Measurements from ENCODE around the gene PBX2.
"Not testable (repeated sequence)": the region's sequence is repeated elsewhere in the genome, so short reads cannot be mapped to it uniquely, and the experiment has no call there.

PBX2 gene

DNA sequence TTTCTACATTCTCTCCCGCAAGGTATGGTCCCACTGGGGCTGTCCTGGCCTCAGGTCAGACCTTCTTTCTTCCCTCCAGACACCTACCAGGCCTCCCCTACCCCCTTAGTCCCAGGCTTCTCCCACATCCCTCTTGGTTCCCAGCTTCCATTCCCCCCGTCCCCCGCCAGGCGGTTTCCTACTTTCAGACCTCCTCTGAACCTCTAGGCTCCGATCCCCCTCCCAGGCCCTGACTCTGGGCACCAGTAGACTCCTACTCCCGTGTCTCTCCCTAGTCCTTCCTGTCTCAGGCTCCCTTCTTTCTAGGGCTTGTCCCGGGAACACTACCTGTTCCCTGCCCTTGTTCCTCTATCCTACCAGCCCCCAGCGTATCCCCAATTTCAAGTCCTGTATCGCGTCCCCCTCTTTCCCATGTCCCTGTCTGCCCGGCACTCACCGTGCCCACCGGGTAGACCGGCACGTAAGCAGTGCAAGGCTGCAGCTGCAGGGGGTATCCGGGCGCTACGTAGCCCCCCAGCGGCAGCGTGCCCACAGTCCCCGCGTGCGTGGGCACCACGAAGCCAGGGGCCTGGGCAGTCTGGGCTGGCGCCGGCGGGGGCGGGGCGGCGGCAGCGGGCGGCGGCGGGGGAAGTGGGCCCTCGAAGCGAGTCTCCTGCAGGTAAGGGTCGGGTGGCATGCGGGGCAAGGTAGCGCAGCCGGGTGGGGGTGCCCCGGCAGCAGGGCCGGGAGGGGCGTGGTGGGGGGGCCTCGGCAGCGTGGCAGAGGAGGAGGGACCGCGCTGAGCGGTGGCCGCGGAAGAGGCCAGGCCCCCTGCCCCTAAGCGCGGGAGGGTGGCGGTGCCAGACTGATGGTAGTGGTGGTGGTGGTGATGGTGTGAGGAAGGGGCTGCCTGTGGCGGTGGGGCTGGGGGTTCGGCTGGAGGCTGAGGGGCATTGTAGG, 39.8 kb downstream of the PBX2 start:
- no peak for DNase-seq (ENCODE audit: low read depth in 2 of 2)

DNA sequence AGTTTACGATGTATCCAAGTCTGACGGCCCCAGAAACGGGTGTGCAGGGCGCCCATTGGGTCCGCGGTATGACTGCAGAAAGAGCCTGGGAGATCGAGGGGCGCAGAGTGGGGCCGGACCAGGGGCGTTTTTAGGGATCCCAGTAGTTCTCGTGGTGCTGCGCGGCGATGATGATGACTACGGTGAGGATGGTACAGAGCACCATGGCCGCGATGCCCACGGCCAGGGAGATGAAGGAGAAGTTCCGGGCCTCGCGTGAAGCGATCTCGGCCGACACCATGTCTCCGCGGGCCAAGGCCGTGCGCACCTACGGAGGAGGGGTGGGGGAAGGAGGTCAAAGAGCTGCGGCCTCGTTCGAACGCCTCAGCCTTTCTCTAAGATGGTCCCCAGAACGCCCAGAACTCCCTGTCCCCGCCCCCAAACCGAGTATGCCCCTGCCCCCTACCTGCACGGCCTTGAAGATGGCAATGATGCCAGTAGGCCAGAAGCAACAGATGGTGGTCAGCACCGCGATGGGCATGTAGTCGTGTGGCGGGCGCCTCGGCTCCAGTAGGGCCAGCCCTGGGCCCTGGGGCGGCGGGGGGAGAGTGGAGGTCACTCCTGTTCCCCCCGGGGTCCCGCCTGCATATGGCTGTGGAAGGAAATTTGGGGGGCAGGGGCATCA, 40.8 kb downstream of the PBX2 start:
- no peak for DNase-seq (ENCODE audit: low read depth in 2 of 2)

DNA sequence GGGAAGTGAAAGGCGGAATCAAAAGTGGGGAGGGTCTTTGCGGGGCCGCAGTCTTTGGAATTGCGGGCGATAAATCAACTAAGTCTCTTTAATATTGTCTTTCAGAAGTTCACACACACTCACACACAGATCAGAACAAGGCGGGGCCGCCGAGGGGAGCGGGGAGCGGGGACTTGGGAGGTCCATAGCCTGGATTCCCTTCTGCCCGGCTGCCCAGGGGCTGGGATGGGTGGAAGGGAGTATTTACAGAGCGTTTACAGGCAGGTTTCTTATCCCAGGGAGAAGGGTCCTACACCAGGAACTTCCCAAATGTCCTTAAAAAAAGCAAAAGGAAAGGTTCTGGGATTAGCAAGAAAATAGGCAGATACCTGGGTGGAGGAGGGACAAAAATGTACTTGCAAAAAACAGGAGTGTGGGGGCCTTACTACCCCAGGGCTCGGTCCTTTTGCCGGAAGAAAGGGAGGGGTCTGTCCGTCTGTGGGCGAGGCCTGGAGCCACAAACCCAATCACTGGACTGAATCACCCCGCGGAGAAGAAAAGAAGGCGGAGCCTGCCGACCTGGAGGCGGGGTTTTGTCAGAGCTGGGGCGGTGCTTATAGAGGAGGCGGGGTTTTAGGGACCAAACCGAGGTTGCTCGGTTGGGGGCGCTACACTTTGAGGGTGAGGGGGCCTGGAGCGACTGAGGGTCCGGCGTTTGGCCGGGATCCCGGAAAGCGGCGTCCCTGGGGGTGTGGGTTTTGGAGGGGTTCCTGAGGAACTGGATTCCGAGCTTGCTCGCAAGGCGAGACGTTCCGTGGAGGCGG, 41.5 kb downstream of the PBX2 start:
- no peak for DNase-seq (ENCODE audit: low read depth in 2 of 2)

DNA sequence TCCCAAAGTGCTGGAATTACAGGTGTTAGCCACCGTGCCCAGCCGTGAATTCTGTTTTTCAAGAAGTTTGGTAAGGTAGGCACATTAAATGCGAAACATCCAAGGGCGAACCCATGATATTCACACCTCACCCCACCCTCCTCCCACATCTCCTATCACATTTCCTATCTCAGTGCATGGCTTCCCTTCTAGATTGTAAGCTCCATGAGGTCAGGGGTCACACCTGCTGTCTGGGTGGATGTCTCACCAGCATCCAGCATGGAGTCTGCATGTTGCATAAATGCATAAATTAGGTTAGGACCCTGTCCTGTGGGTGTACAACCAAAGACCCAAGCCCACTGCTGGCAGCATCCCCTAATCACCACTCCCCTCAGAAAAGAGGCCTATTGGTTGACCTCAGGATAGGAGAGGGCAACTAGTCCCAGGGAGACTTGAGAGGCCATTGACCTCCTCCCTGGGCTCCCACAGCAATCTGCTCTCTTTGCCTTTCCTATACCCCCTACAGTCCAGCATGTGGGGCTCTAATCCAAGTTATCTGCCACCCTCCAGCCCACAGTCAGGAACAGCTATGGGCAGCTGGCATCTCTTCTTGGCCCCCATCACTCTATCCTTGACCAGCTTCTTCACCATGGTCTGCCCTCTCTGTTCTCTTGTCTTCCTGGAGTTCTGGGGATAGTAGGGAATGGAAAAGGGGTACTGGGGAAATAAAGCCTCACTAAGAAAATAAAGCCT, 42.4 kb downstream of the PBX2 start:
- DNase-seq (ENCODE audit: low read depth in 2 of 2) = no peak

DNA sequence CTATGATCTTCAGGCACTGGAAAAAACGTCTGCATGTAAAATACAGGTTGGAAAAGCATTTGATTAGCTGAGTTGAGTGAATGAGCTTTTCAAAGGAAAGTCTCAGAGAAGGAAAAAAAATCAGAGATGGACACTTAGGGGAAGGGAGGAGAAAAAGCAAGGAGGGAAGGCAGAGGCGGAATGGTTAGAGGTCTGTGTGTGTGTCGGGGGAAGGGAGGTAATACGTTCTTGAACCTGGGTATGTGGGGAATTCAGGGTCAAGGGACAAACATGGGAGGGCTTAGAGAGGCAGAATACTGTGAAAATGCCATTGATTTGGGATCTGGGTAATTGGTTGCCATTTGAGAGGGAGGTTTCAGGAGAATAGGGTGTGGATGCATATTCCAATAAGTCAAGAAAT, 43.3 kb downstream of the PBX2 start:
- DNase-seq (ENCODE audit: low read depth in 2 of 2) = no peak

DNA sequence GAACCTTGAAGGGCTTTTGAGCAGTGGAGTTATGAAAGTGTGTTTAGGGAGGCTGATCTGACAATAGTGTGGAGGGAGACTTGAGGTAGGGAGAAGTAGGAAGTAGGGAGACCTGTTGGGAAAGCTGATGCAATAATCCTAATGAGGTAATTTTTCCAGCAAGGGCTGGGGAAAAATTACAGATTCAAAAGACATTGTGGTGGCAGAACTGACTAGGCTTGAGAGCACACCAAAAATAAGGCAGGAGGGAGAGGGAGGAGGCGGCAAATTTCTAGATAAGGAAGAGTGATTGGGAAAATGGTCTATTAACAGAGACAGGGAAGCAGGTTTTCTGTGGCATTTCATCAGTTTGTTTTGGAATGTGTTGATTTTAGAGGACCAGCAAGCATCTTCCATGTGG, 43.7 kb downstream of the PBX2 start:
- DNase-seq (ENCODE audit: low read depth in 2 of 2) = no peak

DNA sequence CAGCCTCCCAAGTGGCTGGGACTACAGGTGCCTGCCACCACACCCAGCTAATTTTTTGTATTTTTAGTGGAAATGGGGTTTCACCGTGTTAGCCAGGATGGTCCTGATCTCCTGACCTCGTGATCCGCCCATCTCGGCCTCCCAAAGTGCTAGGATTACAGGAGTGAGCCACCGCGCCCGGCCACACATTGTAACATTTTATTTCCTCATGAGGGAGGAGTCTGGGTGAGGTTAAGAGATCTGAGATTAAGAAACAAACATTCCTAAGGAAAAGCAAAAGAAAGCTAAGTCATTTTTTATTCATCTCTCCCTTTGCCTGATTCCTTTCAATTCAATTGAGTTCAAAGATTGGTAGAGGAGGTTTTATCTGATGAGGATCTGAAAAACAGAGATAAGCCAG, 45.8 kb downstream of the PBX2 start:
- not testable (repeated sequence) for DNase-seq (ENCODE audit: low read depth in 2 of 2)

DNA sequence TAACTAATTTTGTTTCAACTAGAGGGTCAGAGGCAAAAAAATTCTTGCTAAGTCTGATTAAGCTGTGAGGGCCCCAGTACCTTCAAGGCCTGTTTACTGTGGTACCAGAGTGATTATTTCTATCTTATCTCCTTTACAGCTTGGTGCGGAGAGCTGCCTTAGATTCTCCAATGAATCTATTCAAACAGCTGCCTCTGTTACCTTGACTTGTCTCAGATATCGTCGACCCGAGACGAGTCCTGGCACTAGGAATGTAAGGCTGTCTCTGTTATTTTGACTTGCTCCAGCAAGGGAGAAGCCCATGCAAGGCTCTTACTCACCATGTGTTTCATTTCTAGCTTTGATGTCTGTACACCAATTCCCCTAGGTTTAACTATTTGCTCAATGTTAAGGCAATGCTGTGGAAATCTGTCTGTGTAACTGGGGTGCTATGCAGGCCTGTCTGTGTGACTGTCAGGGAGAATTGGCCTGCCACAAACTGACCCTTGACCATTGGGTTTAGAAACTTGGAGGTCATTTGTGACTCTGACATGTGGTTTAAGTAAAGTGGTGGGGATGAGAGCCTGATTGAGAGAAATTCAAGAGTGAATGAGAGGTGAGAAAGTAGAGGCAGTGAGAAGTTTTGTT, 49.5 kb downstream of the PBX2 start:
- no peak for DNase-seq (ENCODE audit: low read depth in 2 of 2)

DNA sequence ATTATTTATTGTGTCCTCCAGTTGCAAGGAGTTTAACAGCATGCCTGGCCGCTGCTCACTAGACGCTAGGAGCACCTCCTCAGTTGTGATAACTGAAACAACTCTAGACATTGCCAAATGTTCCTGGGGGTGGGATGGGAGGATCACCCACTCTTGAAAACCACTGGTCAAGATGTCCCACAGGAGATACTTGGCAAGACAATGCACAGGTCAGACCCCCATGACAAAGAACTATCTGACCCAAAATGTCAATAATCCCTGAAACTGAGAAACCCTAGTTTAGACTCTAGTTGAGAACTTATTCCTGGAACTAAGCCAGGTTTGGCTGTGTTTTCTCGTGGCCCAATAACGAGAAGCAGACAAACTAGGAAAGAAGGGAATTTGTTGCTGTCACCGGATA, 50.4 kb downstream of the PBX2 start:
- no peak for DNase-seq (ENCODE audit: low read depth in 2 of 2)

DNA sequence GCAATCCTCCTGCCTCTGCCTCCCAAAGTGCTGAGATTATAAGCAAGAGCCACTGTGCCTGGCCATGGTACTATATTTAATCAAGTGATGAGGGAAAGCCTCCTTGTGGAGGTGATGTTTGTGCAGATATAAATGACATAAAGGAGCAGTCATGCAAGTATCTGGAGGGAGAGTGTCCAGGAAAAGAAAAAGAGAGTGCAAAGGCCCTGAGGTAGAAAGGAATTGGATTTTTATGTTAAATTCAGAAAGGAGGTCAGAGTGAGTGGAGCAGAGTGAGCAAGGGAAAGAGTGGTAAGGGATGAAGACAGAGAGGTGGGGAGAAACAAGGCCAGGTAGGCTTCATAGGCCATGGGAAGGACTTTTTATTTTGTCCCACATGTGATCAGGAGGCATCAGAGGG, 52.5 kb downstream of the PBX2 start:
- DNase-seq (ENCODE audit: low read depth in 2 of 2) = no peak
